Fibroblast of skin of left quadriceps (primary cell): ENCODE measurements around the gene TMEM117.

Experiments used
- DNase-seq, 2 experiments: peaks; one replicate each; pipeline ENCODE4 v3.0.0-alpha.2; 2013; ENCODE audit warnings: low read depth in 2 of 2

TMEM117 gene

DNA sequence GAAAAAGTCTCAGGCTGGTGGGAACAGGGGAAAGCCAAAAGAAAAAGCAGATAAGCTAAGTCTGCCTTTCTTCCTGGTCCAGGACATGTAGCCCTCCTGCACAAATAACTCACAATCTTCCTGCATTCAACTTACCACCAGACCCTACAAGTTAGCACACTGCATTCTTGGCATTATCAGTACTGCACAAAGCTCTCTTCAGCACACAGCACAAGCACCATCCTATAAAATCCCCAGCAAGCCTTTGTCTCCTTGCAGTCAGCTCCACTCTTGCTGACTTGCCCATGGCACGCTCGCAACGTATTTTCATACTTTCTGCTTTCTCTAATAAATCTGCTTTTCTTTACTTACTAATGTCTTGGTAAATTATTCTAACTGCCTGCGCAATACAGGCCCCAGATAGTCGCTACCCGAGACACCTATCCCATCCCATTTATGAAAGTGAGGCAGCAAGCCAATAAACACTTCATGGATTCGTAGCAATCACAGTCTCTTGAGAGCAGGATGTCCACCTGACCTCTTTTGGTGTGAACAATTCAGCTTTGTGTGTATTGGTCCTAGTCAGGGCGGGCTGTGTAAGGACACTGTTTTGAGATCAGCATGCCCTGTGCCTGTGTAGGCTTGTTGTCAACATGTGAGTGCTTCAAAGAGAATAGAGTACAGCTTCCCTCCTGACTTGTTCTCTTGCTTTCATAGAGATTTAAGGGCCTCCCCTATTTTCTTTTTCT lies 49.0 kb downstream of the TMEM117 start:
- no peak for DNase-seq

DNA sequence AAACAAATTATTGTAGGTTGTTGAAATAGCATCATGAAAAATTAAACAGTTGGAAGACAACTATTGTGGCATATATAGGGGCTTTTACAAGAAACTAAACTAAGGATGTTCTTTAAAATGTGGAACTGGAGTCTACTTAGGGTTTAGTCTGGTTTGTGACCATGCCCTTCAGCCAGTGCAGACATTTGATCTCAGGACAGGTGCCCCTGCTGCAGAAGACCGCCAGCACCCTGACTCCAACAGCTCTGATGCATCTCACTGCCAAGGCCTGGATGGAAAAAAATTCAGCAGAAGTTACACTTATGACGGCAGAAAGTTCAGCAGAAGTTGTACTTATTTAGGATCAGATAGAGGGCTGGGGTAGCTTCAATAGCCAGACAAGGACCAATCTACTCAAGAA lies 51.5 kb downstream of the TMEM117 start:
- DNase-seq, result no peak

DNA sequence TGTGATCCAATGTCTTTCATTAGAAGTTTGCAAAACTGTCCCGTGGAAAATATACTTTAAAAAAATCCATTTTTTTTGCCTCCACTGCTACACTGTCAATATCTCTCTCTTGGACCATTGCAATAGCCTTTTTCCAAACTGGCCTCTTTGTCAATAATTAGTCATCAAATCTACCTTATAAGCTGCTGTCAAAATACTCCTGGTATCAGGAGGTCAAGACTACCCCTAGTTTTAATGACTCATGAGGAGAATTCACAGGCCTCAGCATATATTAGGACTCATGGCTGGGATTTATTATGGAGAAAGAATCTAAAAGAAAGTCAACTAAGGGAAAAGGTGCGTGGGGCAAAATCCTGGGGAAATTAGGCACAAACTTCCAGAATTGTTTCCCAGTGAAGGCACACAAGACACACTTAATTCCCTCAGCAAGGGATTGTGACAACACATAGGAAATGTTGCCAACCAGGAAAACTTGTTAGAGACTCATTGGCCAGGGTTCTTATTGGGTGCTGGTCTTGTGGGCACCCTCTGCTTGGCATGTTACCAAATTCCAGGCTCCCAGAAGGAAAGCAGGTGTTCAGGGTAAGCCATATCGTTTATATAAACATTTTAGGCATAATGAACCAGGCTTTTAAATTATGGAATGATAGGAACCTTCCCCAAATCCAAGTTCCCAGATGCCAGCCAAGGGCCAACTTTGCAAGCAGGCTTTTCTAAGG lies 56.1 kb downstream of the TMEM117 start:
- DNase-seq, result no peak

DNA sequence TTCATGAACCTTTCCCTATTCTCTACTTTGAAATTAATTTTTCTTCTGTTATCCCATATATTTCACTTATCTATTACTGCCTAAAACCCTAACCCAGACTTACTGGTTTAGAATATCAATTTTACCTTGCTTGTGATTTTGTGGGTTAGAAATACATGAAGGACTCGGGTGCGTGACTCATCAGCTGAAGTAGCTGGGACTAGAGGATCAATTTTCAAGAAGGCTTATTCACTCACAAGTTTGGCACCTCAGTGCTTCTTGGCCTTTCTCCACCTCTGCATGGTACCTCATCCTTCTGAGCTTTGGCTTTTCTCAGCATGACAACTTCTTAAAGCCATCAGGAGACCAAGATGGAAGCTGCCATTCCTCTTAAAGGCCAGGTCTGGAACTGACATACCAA lies 57.8 kb downstream of the TMEM117 start:
- peak in 1 of 2 experiments; percentile 2 for DNase-seq

DNA sequence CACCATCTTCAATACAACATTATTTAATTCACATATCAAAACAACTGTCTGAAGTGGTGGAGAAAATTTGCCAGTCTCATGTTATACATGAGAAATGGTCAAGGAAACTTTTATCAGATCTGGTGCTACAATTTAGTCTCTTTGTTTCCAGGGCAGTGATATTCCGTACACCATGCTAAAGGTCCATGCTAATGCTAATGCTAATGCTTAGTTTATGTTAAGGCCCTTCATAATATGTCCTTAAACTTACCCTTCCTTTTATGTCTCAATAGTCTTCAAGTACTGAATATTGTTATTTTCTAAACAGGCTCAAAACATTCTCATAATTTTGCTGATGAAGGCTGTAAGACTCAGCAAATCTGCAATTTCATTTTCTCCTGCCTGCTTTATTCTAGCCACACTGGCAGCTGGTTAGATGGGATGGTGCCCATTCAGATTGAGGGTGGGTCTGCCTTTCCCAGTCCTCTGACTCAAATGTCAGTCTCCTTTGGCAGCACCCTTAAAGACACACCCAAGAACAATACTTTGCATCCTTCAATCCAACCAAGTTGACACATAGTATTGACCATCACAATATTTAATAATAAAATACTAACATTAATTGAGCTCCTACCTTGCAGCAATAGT lies 59.8 kb downstream of the TMEM117 start:
- no peak for DNase-seq

DNA sequence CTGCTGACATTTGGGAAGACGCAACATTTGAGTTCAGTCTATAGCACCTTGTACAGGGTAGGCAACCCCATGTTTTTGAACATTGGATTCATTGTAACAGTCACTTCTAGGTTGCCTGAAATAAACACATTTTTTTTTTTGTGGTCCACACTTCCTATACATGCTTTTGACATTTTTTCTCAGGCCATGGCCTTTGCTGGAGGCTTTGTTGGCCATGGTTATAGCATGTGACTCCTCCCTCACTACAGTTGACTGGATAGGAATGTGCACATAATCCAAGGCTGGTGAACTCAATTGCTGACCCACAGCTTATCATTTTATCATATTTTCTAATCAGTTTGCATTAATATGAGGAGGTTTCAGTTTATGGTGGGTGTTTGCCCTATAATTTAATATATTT lies 60.6 kb downstream of the TMEM117 start:
- DNase-seq, result no peak

DNA sequence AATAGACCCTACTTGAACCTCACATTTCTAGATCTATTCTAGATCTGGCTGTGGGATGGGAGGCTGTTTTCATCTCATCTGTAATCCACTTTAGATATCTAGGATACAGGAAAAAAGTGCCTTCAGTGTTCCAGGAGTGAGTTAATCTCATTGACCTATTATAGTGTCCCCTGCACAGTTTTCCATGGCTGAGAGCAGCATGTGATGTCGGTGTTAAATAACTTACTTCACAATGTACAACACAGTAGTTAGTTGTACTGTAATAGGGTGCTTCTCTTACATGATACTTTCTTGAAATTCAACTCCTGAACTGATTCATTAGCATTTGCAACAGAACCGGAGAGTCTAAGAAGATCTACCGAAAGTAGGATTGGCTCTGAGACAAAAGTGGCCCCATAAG lies 62.6 kb downstream of the TMEM117 start:
- no peak for DNase-seq

DNA sequence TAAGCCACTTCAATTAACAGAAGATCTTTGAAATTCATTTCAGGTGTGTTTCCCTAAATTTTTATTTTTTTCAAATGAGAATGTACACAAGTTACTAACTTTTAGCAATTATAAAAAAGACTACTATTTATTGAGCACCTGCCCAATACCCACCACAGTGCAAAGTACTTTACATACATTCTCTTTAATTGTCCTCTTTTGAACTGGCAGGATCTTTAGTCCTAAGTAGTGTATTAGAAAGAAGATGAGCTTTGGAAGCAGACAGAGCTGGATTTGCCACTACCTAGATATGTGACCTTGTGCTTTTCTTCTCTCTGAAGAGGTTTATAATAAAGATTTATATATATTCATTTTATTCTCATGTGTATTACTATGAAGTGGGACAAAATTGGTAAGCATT lies 63.7 kb downstream of the TMEM117 start:
- no peak for DNase-seq

DNA sequence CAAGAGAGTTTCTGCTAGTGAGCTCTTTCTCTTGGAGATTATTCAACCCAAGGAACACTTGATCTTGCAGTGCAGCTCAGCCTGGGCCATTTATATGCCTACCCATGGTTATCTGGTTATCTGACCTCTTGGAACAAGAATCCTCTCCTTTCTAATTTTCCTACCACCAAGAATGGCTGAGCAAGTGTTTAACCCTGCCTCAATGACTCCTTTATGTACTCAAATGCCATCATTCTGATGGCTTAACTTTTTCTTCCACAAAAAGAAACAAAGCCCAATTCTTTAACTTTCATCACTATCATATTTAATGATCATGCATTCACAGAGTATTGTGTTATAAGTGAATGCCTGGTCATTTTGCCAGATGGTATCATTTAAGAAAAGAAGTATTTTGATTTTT lies 67.8 kb downstream of the TMEM117 start:
- DNase-seq, result no peak

DNA sequence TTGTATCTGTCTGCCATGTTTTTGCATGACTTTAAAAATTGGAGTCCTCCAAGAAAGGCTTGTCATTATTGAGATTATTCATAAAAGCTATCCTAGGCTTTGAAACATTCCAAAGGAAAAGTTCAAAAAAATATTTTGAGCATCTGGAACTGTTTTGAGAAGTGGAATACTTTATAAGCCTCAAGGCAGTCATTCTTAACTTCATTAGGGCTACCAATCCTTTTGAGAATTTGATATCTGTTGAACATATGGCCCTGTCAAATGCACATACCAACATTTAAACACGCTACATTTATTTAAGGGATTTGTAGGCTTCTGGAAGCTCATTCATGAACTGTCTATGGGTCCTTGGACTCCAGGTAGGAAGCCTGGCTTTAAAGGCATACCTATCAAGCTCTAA lies 77.0 kb downstream of the TMEM117 start:
- peak; percentile 17 to 33 for DNase-seq

DNA sequence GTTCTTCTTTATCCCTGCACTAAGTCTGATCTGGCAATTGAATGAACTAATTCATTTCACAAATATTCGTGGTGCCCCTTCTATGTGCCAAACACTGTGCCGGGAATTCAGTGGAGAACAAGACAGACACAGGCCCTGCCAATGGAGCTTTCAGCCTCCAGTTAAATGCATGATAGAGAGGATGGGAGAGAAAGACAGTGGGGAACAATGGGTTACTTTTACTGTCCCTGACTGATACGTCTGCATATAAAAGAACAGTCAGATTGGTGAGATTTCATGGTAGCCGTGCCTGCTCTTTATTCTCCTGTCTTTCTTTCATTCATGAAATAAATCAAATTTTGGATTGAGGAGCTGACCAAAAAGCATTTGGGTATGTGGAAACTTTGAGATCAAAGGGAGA lies 78.5 kb downstream of the TMEM117 start:
- no peak for DNase-seq

DNA sequence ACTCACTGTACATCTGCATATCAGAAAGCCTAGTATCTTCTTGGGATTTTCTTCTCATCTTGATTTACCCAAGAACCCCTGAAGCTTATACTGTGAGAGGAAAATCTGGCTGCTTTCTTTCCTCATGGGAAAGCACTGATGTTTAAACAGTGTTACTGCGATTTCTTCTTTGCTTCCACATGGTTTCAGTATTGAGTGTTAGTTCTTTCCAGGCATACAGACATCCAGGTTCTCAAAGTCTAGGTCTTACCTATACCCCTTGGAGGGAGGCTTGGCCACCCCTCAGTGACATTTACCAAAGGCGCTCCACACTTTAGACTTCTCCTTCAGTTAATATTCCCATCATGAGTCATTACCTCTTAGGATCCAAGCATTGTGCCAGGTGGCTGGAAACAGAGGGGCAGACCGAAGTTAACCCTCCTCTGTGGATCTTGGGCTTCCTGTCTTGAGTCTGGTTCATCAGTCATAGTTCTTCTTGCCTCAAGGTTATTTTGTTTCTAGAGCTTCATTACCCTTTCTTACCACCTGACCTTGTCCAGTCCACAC lies 79.1 kb downstream of the TMEM117 start:
- no peak for DNase-seq

DNA sequence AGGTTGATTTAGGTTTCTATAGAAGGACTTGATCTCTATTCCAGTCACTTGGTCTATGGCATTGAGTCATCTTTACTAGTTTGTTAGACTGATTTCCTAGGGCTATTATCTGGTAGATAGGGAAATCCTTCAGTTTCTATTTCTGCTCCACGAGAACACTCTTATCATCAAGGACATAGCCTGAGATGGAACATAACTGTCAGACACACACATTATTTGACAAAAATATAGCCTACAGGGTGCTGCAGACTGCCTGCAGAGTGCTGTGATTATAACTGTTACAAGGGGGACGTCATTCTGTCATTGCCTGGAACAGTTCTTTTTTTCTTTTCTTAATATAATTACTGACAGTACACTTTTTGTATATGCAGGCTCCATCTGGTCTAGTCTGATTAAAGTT lies 82.0 kb downstream of the TMEM117 start:
- DNase-seq, result no peak

DNA sequence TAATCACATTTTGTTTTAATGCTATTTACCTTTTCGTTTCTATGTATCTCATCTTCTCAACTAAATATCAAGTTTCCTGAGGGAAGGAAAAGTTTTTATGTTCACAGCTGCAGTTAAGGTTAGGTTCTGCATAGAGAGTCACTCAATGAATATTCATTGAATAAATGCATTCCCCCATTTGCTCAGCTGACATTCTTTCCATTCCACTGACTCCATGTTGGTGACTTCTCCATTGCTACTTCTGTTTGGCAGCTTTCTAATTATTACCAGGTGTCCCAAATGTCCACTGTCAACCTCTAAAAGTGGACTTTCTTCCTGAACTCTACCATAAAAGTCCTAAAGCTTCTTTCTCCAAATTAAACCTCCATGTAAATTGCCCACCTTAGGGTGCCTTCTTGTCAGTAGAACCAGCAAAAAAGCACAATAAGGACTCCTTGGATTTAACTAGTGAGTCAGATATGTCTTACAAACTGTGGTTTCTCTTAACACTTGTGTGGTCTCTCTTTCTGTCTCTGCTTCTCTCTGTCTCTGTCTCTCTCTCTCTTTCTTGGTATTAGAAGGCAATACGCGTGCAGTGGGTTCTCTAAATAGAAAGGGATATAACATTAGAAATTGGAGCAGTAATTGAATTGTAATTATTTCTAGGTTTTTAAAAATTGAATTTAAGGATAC lies 85.9 kb downstream of the TMEM117 start:
- DNase-seq, result peak; percentile 31 to 40

DNA sequence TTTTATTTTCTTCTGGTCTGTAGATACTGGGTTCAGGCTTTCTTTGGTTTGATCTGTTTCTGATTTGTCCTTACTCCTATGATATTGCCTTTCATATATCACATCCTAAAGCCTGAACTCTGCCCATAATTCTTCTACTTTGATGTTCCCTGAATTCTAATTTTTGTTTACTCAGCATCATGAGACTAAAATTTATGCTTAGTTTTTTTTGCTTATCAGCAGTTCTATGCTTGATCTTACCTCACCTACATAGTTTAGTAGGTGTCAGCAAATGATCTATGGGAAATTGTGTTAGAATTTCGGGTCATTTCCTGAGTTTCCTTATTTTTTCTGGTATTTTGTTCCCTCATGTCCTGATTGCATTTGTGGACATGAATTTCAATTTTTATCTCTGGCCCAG lies 94.2 kb downstream of the TMEM117 start:
- DNase-seq, result no peak

DNA sequence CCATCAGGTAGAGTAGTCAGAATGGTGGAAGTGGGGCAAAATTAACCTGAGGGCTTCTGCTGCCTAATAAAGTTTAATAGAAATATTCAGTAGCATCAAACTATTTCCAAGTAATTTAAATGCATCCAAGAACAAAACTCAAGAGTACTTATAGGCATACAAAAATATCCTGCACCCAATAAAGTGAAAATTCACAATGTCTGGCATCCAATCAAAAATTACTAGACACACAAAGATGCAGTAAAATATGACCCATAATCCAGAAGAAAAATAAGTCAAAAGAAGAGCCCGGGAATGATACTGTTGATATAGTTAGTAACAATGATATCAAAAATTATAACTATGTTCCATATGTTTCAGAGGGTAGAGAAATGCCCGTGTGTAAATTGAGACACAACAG lies 95.3 kb downstream of the TMEM117 start:
- no peak for DNase-seq

DNA sequence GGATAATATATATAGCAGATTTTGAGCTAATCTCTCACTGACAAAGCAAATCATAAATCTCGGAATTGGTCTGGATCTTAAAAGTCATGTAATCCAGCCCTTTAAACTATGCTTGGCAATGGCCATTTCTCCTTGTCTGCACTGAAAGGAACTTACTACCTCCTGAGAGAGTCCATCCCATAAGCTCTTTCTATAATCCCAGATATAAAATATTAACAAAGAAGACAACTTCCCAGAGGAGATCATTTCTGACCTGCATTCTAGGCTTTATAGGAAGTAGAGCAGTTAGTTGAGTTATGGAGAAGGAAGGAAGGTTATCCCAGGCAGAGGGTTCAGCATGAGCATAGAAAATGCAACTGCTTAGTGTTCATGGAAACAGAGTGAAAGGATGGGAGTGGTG lies 99.7 kb downstream of the TMEM117 start:
- no peak for DNase-seq

DNA sequence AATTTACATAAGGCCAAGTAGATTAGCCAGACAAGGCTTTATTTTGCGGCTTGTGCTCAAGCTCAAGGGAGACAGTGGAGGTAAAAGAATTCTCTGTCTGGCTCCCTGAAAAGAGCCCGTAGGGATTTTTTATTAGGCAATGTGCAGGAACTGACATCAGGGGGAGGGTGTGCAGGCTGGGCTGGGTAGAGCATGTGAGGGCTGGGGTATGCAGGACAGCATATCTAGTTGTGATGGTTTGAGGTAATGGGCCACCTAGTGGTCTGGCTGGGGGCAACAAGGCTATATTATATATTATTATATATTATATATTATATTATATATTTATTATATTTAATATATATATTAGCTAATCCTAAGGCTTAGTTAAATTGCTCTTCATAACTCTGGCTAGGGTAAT lies 102.1 kb downstream of the TMEM117 start:
- no peak for DNase-seq

DNA sequence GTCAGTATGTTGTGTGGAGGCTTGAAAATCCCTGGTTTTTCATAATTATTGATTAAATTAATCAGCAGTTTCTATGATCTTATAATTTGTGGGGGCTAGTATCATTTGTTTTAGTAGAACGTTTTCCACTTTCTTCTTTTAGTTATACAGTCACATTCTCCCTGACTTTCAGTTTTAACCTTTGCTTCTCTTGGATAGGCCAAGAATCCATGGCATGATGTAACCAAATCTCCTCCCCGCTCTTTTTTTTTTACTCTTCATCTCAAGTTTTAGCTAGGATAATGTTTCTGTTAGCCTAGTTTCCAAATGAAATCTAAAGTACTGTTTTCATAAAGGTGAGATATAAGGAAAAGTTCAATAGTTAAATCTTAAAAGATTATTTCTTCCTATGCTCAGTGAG lies 106.5 kb downstream of the TMEM117 start:
- no peak for DNase-seq

DNA sequence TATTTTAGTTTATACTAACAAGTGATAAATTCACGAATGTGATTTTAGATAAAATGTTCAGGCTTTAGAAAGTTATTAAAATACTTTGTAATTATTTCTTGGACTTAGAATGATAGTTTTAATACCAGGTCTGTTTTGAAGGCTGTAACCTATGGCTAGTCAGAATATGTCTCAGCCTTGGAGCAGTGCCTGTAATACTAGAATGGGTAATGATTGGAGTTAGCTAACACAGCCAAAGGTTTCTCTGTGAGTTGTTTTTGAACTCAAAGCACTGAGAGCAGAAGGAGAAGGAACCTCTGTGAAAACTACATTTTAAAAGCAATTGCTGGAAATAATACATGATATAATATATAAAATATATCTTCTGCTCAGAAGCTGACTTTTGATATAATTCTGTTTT lies 110.1 kb downstream of the TMEM117 start:
- DNase-seq, result no peak

DNA sequence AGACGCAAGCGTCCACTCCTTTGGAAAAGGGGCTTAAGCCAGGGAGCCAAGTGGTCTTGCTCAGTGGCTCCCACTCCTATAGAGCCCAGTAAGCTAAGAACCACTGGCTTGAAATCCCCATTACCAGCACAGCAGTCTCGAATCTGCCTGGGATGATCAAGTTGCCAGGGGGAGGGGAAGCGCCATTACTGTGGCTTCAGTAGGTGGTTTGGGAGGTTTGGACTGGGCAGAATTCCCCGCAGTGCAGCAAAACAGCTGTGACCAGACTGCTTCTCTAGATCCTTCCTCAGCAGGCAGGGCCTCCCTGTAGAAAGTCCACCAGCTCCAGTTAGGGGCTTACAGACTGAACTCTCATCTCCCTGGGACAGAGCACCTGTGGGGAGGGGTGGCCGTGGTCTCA lies 115.4 kb downstream of the TMEM117 start:
- DNase-seq, result no peak

DNA sequence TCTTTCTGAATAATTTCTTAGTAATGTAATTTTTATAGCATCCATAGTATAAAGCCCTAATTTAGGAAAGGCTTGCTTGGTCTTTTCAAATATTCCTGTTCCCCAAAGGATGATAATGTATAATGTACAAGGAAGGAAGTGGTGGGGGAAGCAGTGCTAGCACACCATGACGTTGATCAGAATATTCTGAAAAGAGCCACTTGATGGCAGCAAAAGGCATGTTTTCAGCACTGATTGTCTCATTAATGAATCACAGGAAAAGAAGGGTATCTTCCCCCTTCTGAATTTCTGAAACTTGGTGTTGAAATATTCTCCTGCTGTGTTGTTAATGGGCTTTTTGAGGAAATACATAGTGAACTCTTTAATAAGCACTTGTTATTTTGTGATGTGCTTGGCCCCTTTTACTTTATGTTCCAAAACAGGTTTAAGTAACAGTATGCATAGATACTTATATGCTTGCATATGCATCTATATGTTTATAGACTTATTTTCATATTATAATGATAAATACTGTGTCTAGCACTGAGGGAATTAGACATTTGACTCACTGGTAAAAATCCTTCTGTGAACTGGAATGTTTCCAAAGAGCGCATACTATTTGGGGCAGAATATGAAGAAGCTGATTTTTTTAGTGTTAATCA lies 122.0 kb downstream of the TMEM117 start:
- DNase-seq, result peak; percentile 35 to 46
